GM21367 (cell line): ENCODE results near the gene VAPA.

ENCODE experiments used
- ATAC-seq: cut with Tn5 transposase; IDR thresholded peaks from one replicate; pipeline ENCODE4 v1.9.1; 2021; ENCODE audit not compliant: unreplicated experiment

The VAPA gene

GRCh38 chr18:9994701-9995235 lies 81.0 kb downstream of the VAPA start:
- no peak for ATAC-seq

GRCh38 chr18:9995631-9996030 lies 81.8 kb downstream of the VAPA start:
- ATAC-seq, result no peak

- ATAC-seq, result no peak
Measured at GRCh38 chr18:9996094-9996493, 82.3 kb downstream of the VAPA start.

GRCh38 chr18:9997711-9998110 lies 83.9 kb downstream of the VAPA start:
- ATAC-seq, result no peak

DNA sequence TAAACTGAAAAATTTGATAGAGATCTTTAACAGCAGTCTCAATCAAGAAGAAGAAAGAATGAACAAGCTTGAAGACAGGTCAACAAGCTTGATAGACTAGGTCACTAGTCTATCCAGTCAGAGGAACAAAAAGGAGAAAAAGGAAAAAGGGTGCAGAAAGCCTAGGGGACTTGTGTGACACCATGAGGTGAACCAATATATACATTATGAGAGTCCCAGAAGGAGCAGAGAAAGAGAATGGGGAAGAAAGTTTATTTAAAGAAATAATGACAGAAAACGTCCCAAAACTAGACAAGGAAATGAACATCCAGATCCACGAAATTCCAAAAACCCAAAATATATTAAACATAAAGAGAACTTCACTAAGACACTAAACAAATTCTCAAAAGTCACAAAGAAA lies 84.5 kb downstream of the VAPA start:
- ATAC-seq, result no peak

DNA sequence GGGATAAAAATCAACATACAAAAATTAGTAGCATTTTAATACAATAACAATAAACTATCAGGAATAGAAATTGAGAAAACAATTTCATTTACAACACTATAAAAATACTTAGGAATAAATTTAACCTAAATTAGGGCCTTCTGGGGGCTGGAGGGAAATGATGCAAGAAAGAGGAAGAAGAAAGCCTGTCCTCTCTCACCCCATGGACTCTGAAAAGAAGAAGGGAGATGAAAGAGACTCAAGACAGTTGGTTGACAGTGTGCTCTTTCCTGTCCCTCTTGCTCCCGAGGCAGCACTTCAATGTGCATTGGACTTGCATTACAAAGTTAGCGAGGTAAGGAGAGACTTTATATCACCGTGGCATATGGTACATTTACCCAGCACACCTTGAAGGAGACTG lies 88.5 kb downstream of the VAPA start:
- no peak for ATAC-seq

DNA sequence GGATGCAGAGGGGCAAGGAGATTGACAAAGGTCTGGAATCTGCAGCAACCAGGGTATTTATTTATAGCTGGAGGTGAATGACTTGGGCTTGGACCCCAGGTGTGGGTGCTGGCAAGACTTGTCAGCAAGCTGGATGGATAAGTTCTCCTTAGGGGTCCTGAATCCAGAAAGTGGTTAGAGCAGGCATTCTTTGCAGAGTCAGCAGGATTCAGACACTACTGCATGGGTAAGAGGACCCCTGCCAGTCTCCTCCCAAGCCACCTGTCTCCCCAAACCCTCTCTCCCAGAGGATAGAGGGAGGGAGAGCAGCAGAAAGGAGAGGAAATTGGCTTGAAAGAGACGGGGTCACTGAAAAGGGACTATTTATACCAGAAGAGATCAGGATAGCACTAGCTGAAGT lies 89.5 kb downstream of the VAPA start:
- ATAC-seq, result no peak

DNA sequence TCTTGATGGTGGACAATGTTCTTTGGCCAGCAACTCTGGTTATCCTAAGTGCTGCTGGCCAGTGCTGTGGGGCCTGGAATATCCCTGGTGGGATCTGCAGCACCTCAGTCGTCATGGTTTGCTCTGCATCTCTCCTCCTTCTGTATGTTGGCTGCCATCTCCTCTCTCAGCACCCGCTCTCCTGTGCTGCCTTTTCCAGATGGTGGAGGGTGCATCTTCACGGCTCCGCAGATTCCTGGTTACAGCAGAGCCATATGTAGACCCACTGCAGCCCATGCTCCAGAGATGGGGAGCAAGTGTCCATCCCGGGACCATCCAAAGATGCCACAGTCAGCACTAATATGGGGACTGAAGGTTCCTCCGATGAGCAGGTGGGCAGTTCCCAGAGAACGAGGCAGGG lies 90.0 kb downstream of the VAPA start:
- ATAC-seq, result no peak

GRCh38 chr18:10006311-10006893 lies 92.6 kb downstream of the VAPA start:
- no peak for ATAC-seq

GRCh38 chr18:10008006-10008647 lies 94.3 kb downstream of the VAPA start:
- no peak for ATAC-seq
